PC-3 (cell line): ENCODE measurements around the gene PFN3. TPM values are rescaled to one million over a fixed set of nuclear protein-coding genes. Genes with fewer than 3 reads are reported as not detected.
A peak's percentile ranks its signal among the peaks of the same experiment; 100 is the strongest.
"Not testable (repeated sequence)": the region's sequence is repeated elsewhere in the genome, so short reads cannot be mapped to it uniquely, and the experiment has no call there.

Experiments
- ATAC-seq: fragments of 200-7000 bp; cut with Tn5 transposase; 2 replicates; pipeline ENCODE4 v1.9.1; 2020; ENCODE audit warnings: mild to moderate bottlenecking, moderate library complexity
- BruUV-seq: library from RNA; stranded (reverse); fragments of 400-500 nt; replicated peaks from 2 replicates; lab custom pipeline; 2021; lab: Mats Ljungman, UMichigan
- CTCF ChIA-PET: fragments of 300-600 bp; sonication (Branson Sonifier 250); formaldehyde crosslinking; loops from one replicate; lab custom pipeline; 2022; ENCODE audit warnings: antibody characterized with exemption; lab: Charles Lee
- POLR2A ChIA-PET: fragments of 300-600 bp; sonication (Branson Sonifier 250); formaldehyde crosslinking; loops from one replicate; lab custom pipeline; 2022; ENCODE audit warnings: antibody characterized with exemption; ENCODE audit not compliant: unreplicated experiment; lab: Charles Lee
- DNase-seq: peaks from one replicate; pipeline ENCODE4 v3.0.0-alpha.2; 2015
- H2AFZ ChIP-seq: fragments of 300-600 bp; sonication (generic); 2 replicates; pipeline ENCODE4 v1.6.0; 2016; ENCODE audit warnings: antibody characterized with exemption, low read length
- H3F3A ChIP-seq: fragments of 300-600 bp; sonication (generic); one replicate; pipeline ENCODE4 v1.6.0; 2017; ENCODE audit warnings: antibody characterized with exemption, low read length, control low read depth, mild to moderate bottlenecking; ENCODE audit not compliant: unreplicated experiment
- H3K27ac ChIP-seq: fragments of 300-600 bp; sonication (generic); 2 replicates; pipeline ENCODE4 v1.5.1; 2016; ENCODE audit warnings: mild to moderate bottlenecking, low read length
- H3K27me3 ChIP-seq: fragments of 300-600 bp; sonication (generic); 2 replicates; pipeline ENCODE4 v1.6.1; 2016; ENCODE audit warnings: low read length, mixed read lengths
- H3K36me3 ChIP-seq: fragments of 300-600 bp; sonication (generic); 2 replicates; pipeline ENCODE4 v1.6.1; 2016; ENCODE audit warnings: low read depth, mixed run types, low read length, mixed read lengths
- H3K4me1 ChIP-seq: fragments of 300-600 bp; sonication (generic); 2 replicates; pipeline ENCODE4 v1.5.1; 2016; ENCODE audit warnings: low read length; ENCODE audit not compliant: insufficient read depth
- H3K4me2 ChIP-seq: fragments of 300-600 bp; sonication (generic); 2 replicates; pipeline ENCODE4 v1.6.0; 2016; ENCODE audit warnings: low read length
- H3K4me3 ChIP-seq: fragments of 300-600 bp; sonication (generic); 2 replicates; pipeline ENCODE4 v1.5.1; 2016; ENCODE audit warnings: mild to moderate bottlenecking, low read length, mixed read lengths
- H3K79me2 ChIP-seq: fragments of 300-600 bp; sonication (generic); 2 replicates; pipeline ENCODE4 v1.6.1; 2017; ENCODE audit warnings: low read length, mixed read lengths
- H3K9ac ChIP-seq: fragments of 300-600 bp; sonication (generic); 2 replicates; pipeline ENCODE4 v1.6.0; 2016; ENCODE audit warnings: mild to moderate bottlenecking, low read length
- H3K9me2 ChIP-seq: fragments of 300-600 bp; sonication (generic); replicated peaks from 2 replicates; pipeline ENCODE4 v1.6.1; 2016; ENCODE audit warnings: mixed run types, low read length, mixed read lengths
- H3K9me3 ChIP-seq: fragments of 300-600 bp; sonication (generic); 2 replicates; pipeline ENCODE4 v1.6.1; 2016; ENCODE audit warnings: low read length, mixed read lengths
- H4K20me1 ChIP-seq: fragments of 300-600 bp; sonication (generic); 2 replicates; pipeline ENCODE4 v1.6.1; 2016; ENCODE audit warnings: low read length, mixed read lengths
- EZH2 ChIP-seq: fragments of 300-600 bp; sonication (generic); IDR thresholded peaks from one replicate; pipeline ENCODE4 v1.6.1; 2017; ENCODE audit warnings: antibody characterized with exemption, mild to moderate bottlenecking, low read length; ENCODE audit not compliant: unreplicated experiment
- EZH2phosphoT487 ChIP-seq: fragments of 300-600 bp; sonication (generic); IDR thresholded peaks from 2 replicates; pipeline ENCODE4 v1.6.1; 2018; ENCODE audit warnings: mild to moderate bottlenecking, antibody characterized with exemption, low read length, borderline replicate concordance
- intact Hi-C: fragments of 100-400 bp; cut with micrococcal nuclease; formaldehyde crosslinking; loops from 2 replicates; pipeline ENCODE4 v1.9.0; 2023
- total RNA-seq: library from RNA; depleted of rRNA; stranded (reverse); fragments of >200 nt; gene quantifications from 2 replicates; pipeline ENCODE4 v1.2.3, GENCODE V29; 2014
- TF ChIP-seq, protein P1 (sequence below): fragments of 300-600 bp; sonication (generic); conservative IDR thresholded peaks from 2 replicates; pipeline ENCODE4 v1.5.1; 2017; ENCODE audit warnings: antibody characterized with exemption, low read depth, mild to moderate bottlenecking, low read length

The PFN3 gene
- total RNA-seq, 1 experiment from 2014 or later: not detected

DNA sequence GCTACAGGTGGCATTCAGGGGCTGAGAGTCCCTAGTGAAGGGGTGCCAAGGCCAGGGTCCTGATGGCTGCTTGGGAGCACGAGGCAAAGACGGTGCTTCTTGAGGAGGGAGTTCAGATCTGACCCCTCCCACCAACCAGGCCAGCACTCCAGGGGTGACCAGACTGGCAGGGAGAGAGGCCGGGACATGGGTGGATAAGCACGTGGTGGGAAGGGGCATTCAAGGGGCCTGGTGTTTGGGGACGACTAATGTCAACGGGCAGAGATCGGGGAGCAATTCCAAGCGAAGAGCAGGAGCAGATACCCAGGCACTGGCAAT, 38.2 kb downstream of the PFN3 start:
- ChIA-PET CTCF (no interaction called here), POLR2A (no interaction called here)
- Histone ChIP-seq H3K27ac (no peak overlapping the region), H2AFZ (peak overlapping the region; percentile 89; the same call in 1 of the 2 replicates), H3K4me3 (no peak overlapping the region), H4K20me1 (no peaks in the 10 kb centered on the region), H3K9me2 (no peaks in the 10 kb centered on the region), H3K4me1 (peaks cover 27% of the 10 kb centered on the region), H3K79me2 (no peaks in the 10 kb centered on the region), H3K4me2 (peak overlapping the region; percentile 86; the same call in 1 of the 2 replicates), H3K27me3 (no peaks in the 10 kb centered on the region), H3K9ac (no peak overlapping the region), H3K36me3 (no peaks in the 10 kb centered on the region), H3F3A (no peaks in the 10 kb centered on the region), H3K9me3 (no peaks in the 10 kb centered on the region)
- BruUV-seq: no TSS peak
- ATAC-seq (no peak), DNase-seq (no peak)
- TF ChIP-seq EZH2phosphoT487: no peak
- intact Hi-C loops: no loop called here

DNA sequence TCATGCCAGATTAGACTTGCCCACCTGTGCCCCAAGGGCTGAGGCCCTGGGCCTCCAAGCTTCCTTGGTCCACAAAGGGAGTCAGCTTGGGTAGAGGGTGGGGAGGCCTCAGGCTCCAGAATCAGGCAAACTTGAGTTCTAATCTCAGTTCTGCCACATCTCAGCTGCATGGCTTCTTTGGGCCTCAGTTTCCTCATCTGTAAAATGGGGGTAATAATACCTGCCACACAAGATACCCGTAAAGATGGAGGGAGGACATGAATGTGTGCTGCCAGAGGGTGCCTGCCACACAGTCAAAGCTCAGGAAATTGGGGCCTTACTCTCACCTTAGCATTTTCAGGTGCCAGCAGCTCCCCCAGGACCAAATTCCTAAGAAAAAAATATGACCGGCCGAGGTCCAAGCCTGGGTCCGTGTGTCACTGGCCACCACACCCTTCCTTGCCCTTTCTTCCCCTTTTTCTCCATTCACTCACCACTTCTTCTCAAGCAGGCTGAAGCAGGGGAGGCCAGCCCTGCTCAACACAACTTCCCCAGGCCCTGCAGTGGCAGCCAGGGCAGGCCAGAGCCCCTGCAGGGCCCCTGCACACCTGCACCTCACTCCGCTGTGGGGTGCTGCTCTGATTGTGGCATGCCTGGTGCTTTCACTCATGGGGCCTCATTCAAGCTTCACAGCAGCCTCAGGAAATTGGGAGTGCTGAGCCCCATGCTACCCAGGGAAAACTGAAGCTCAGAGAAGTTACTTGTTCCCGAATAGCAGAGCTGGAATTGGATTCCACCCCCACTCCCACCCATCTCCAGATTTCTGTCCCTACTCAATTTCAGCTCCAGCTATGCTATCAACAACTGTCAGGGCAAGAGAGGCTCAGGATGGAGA, 38.8 kb downstream of the PFN3 start:
- H3K9me3 ChIP-seq: no peaks in the 10 kb centered on the region
- H3K9ac ChIP-seq: no peak overlapping the region
- ATAC-seq (no peak), DNase-seq (no peak)
- no peaks in the 10 kb centered on the region for H3K79me2 ChIP-seq
- ChIA-PET POLR2A (no interaction called here), CTCF (no interaction called here)
- H3K4me3 ChIP-seq: no peak overlapping the region
- no TSS peak for BruUV-seq
- H3K27me3 ChIP-seq: no peaks in the 10 kb centered on the region
- no peak overlapping the region for H2AFZ ChIP-seq
- no peaks in the 10 kb centered on the region for H3F3A ChIP-seq
- no peaks in the 10 kb centered on the region for H4K20me1 ChIP-seq
- no peak overlapping the region for H3K27ac ChIP-seq
- H3K9me2 ChIP-seq: no peaks in the 10 kb centered on the region
- intact Hi-C loops: no loop called here
- TF ChIP-seq EZH2 (no peak), EZH2phosphoT487 (no peak)
- TF ChIP-seq, protein P1, sequence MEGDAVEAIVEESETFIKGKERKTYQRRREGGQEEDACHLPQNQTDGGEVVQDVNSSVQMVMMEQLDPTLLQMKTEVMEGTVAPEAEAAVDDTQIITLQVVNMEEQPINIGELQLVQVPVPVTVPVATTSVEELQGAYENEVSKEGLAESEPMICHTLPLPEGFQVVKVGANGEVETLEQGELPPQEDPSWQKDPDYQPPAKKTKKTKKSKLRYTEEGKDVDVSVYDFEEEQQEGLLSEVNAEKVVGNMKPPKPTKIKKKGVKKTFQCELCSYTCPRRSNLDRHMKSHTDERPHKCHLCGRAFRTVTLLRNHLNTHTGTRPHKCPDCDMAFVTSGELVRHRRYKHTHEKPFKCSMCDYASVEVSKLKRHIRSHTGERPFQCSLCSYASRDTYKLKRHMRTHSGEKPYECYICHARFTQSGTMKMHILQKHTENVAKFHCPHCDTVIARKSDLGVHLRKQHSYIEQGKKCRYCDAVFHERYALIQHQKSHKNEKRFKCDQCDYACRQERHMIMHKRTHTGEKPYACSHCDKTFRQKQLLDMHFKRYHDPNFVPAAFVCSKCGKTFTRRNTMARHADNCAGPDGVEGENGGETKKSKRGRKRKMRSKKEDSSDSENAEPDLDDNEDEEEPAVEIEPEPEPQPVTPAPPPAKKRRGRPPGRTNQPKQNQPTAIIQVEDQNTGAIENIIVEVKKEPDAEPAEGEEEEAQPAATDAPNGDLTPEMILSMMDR: no peak
- peaks cover 27% of the 10 kb centered on the region for H3K4me1 ChIP-seq
- H3K36me3 ChIP-seq: no peaks in the 10 kb centered on the region
- no peak overlapping the region for H3K4me2 ChIP-seq

DNA sequence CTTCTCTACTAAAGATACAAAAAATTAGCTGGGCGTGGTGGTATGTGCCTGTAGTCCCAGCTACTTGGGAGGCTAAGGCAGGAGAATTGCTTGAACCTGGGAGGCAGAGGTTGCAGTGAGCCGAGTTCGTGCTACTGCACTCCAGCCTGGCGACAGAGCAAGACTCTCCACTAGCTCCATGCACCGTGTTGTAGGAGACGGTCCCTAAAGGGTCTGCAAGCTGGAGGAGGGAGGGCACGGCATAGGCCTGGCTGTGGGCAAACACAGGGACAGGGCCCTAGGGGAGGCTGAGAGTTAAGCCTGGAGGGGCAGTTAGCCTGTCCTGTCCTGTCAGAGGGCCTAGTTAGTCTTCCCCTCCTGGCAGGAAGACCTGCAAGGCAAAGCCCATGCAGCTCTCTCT, 39.7 kb downstream of the PFN3 start:
- H3K4me1 ChIP-seq: peaks cover 27% of the 10 kb centered on the region
- H3K36me3 ChIP-seq, H3K79me2 ChIP-seq, H3K9me3 ChIP-seq, H4K20me1 ChIP-seq, H3K9me2 ChIP-seq, intact Hi-C loops, POLR2A ChIA-PET, ATAC-seq, DNase-seq, H3F3A ChIP-seq, H2AFZ ChIP-seq, H3K4me3 ChIP-seq, H3K27ac ChIP-seq, H3K9ac ChIP-seq, H3K27me3 ChIP-seq, BruUV-seq, H3K4me2 ChIP-seq: not testable (repeated sequence)
- CTCF ChIA-PET: interaction anchor here (0.8 kb wide), 1 partner anchor 10 kb away, joined by 4 read pairs; no protein-coding TSS in a partner anchor
